ENCODE results near the gene KCNJ5. TPM values are rescaled to one million over a fixed set of nuclear protein-coding genes. Genes with fewer than 3 reads are reported as not detected.

The KCNJ5 gene
- total and polyA plus RNA-seq, 10 of the 15 experiments (the other 5 are each of a cell fraction or from before 2014, with no cell fraction given), result 0.03 TPM; not detected in 8

DNA sequence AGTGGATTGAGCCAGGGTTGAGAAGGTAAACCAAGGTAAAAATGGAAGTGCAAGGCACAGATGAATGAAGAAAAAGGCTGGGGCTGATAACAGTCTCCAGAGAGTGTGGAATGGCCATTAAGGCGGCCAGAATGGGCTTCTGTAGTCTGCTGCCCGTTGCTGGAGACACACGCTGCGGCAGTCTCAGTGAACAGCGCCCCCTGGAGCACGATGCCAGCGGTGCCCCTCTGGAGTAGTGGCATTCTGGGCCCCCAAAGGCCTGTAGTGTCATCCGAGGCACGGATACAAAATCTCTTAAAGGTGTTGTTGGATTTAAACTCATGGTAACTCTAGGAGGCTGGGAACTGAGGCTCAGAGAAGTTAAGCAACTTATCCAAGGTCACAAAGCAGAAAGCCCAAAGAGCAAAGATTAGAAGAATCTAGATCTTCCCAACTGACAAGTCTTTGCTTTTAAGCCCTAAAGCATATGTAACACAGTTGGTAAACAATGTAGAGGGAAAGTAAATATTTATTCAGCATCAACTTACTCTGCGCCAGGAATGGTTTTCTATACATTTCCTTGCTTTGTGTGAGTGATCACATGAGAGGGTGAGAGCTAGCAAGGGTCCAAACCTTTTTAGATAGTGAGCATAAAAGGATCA, 42.2 kb upstream of the KCNJ5 start:
- in situ Hi-C loops (cut with MboI) (loop anchor here (25.0 kb wide), 1 partner anchor 212 kb away; no protein-coding TSS in a partner anchor), intact Hi-C loops (cut with micrococcal nuclease; ENCODE audit: unreplicated experiment) (loop anchor here (5.0 kb wide), 4 partner anchors 217 to 817 kb away; no protein-coding TSS in a partner anchor)
- Histone ChIP-seq H3K4me3 (no peak overlapping the region), H4K20me1 (ENCODE audit: control insufficient read depth, insufficient read depth) (no peaks in the 10 kb centered on the region), H3K27ac (ENCODE audit: control insufficient read depth, insufficient read depth) (no peak overlapping the region), H3K9ac (ENCODE audit: control insufficient read depth, insufficient read depth, low read length) (no peak overlapping the region), H2AFZ (ENCODE audit: control insufficient read depth, low read depth, low read length) (no peak overlapping the region), H3K36me3 (ENCODE audit: control insufficient read depth in 2 of 2, insufficient read depth in 2 of 2, low read length in 1 of 2) (no peaks in the 10 kb centered on the region), H3K79me2 (ENCODE audit: control insufficient read depth, insufficient read depth, low read length) (no peaks in the 10 kb centered on the region), H3K4me1 (ENCODE audit: control insufficient read depth, insufficient read depth, low read length) (peaks cover 4% of the 10 kb centered on the region; the same call in 1 of the 2 replicates), H3K4me2 (ENCODE audit: control insufficient read depth, insufficient read depth) (no peak overlapping the region), H3K9me3 (replicated peaks; ENCODE audit: control insufficient read depth, insufficient read depth, low read length) (no peaks in the 10 kb centered on the region), H3K27me3 (replicated peaks in 1 of 2; ENCODE audit: control insufficient read depth in 2 of 2, insufficient read depth in 2 of 2, low read length in 1 of 2) (no peaks in the 10 kb centered on the region)
- DNase-seq (ENCODE audit: low read depth, low spot score) (no peak), ATAC-seq (peak; percentile 100), FAIRE-seq (peak; percentile 54)
- ChIA-PET POLR2A (interaction anchor here (0.6 kb wide), 1 partner anchor 107 kb away, joined by 5 read pairs; no protein-coding TSS in a partner anchor), CTCF (interaction anchor here (0.6 to 11.8 kb wide), 23 partner anchors 9 to 694 kb away, joined by 3 to 123 read pairs (median 4); no protein-coding TSS in a partner anchor), SMC1A (ENCODE audit: uncharacterized antibody, unreplicated experiment) (interaction anchor here (0.7 to 10.5 kb wide), 13 partner anchors 8 to 245 kb away, joined by 3 to 89 read pairs (median 4); no protein-coding TSS in a partner anchor), RAD21 (ENCODE audit: unreplicated experiment) (interaction anchor here (1.2 to 2.5 kb wide), 3 partner anchors 9 to 245 kb away, joined by 3 to 17 read pairs (median 3); no protein-coding TSS in a partner anchor)
- BruUV-seq (replicated peaks), result no TSS peak
- 9% methylated on average over 10 of the region's 10 CpGs for WGBS (ENCODE audit: insufficient coverage, insufficient replicate concordance, low lambda C conversion rate, missing lambda C conversion rate)
- no peak for TF ChIP-seq CBX3 (IDR thresholded peaks at IDR 0.05; ENCODE audit: borderline replicate concordance, low read depth)
- TF ChIP-seq, protein P1, sequence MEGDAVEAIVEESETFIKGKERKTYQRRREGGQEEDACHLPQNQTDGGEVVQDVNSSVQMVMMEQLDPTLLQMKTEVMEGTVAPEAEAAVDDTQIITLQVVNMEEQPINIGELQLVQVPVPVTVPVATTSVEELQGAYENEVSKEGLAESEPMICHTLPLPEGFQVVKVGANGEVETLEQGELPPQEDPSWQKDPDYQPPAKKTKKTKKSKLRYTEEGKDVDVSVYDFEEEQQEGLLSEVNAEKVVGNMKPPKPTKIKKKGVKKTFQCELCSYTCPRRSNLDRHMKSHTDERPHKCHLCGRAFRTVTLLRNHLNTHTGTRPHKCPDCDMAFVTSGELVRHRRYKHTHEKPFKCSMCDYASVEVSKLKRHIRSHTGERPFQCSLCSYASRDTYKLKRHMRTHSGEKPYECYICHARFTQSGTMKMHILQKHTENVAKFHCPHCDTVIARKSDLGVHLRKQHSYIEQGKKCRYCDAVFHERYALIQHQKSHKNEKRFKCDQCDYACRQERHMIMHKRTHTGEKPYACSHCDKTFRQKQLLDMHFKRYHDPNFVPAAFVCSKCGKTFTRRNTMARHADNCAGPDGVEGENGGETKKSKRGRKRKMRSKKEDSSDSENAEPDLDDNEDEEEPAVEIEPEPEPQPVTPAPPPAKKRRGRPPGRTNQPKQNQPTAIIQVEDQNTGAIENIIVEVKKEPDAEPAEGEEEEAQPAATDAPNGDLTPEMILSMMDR (IDR thresholded peaks at IDR 0.05 in 2 of 3, conservative IDR thresholded peaks at IDR 0.05 in 1 of 3; ENCODE audit: control insufficient read depth in 2 of 3, extremely low read depth in 1 of 3, insufficient read depth in 1 of 3, low read depth in 3 of 3, low read length in 3 of 3), result peak; percentile 81 to 91 (median 88)
- TF ChIP-seq YY1 (IDR thresholded peaks at IDR 0.05; ENCODE audit: low read depth, low read length), result 0 out of 2 replicates have a peak, but pooled peaks have one; percentile 34
- no peak for TF ChIP-seq HCFC1 (IDR thresholded peaks at IDR 0.05; ENCODE audit: low read length)
- TF ChIP-seq GATAD2B (conservative IDR thresholded peaks at IDR 0.05; ENCODE audit: low read depth), result 0 out of 2 replicates have a peak, but pooled peaks have one; percentile 27
- no peak for TF ChIP-seq BCLAF1 (IDR thresholded peaks at IDR 0.05)
- TF ChIP-seq LARP7 (IDR thresholded peaks at IDR 0.05), result peak; percentile 57; the same call in 1 of the 2 replicates
- TF ChIP-seq NFYB (IDR thresholded peaks at IDR 0.05; ENCODE audit: insufficient read depth, low read depth, low read length), result no peak
- 0 out of 2 replicates have a peak, but pooled peaks have one; percentile 51 for TF ChIP-seq SMARCA5 (IDR thresholded peaks at IDR 0.05)
- TF ChIP-seq GABPA (IDR thresholded peaks at IDR 0.05; ENCODE audit: low read depth), result no peak
- peak; percentile 80 for TF ChIP-seq SMC3 (IDR thresholded peaks at IDR 0.05; ENCODE audit: borderline replicate concordance, low read length)
- no peak for TF ChIP-seq PAX5 (IDR thresholded peaks at IDR 0.05; ENCODE audit: borderline replicate concordance, low read depth, low read length)
- TF ChIP-seq KAT2A (conservative IDR thresholded peaks at IDR 0.05; ENCODE audit: control insufficient read depth, low read depth, low read length), result no peak
- TF ChIP-seq POLR2AphosphoS5 (IDR thresholded peaks at IDR 0.05; ENCODE audit: low read length), result no peak
- TF ChIP-seq, protein P2, sequence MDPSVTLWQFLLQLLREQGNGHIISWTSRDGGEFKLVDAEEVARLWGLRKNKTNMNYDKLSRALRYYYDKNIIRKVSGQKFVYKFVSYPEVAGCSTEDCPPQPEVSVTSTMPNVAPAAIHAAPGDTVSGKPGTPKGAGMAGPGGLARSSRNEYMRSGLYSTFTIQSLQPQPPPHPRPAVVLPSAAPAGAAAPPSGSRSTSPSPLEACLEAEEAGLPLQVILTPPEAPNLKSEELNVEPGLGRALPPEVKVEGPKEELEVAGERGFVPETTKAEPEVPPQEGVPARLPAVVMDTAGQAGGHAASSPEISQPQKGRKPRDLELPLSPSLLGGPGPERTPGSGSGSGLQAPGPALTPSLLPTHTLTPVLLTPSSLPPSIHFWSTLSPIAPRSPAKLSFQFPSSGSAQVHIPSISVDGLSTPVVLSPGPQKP (IDR thresholded peaks at IDR 0.05; ENCODE audit: low read depth, low read length), result no peak
- TF ChIP-seq NFYA (IDR thresholded peaks at IDR 0.05; ENCODE audit: borderline replicate concordance, low read depth, low read length), result no peak
- TF ChIP-seq STAT3 (IDR thresholded peaks at IDR 0.05; ENCODE audit: low read depth, low read length), result no peak
- TF ChIP-seq RAD21 (IDR thresholded peaks at IDR 0.05; ENCODE audit: insufficient read depth, low read depth, low read length), result peak; percentile 68
- TF ChIP-seq SREBF1 (IDR thresholded peaks at IDR 0.05; ENCODE audit: low read length), result no peak
